ENCODE data around the gene RTN4R. TPM values are rescaled to one million over a fixed set of nuclear protein-coding genes. Genes with fewer than 3 reads are reported as not detected.

RTN4R gene
- total and polyA plus RNA-seq, 9 of the 15 experiments (the other 6 are each of a cell fraction or from before 2014, with no cell fraction given): 0.04 to 2.8 (median 1.4) TPM; not detected in 3

GRCh38 chr22:20243537-20244249, 24.4 kb downstream of the RTN4R start (continued):
- TF ChIP-seq HOXB6 (CRISPR knock-in tag; IDR thresholded peaks at IDR 0.05; ENCODE audit: borderline replicate concordance) (no peak), SNRNP70 (optimal IDR thresholded peaks at IDR 0.05; ENCODE audit: low read depth, low read length) (no peak), ZFP36 (IDR thresholded peaks at IDR 0.05; ENCODE audit: low read depth, low read length, partially characterized antibody) (no peak), ZNF79 (CRISPR knock-in tag; IDR thresholded peaks at IDR 0.05; ENCODE audit: low read depth) (no peak), ADNP (tag; IDR thresholded peaks at IDR 0.05) (no peak), CGGBP1 (CRISPR knock-in tag; IDR thresholded peaks at IDR 0.05) (no peak), ZBTB7A (IDR thresholded peaks at IDR 0.05; ENCODE audit: borderline replicate concordance, control insufficient read depth, low read depth, low read length) (no peak; the same call in 1 of the 2 replicates), HDAC1 (IDR thresholded peaks at IDR 0.05) (no peak), ZNF75A (CRISPR knock-in tag; IDR thresholded peaks at IDR 0.05) (no peak), ETS2 (tag; IDR thresholded peaks at IDR 0.05; ENCODE audit: borderline replicate concordance, poor library complexity, severe bottlenecking) (no peak), ZNF354B (CRISPR knock-in tag; IDR thresholded peaks at IDR 0.05) (no peak), ETV5 (CRISPR knock-in tag; IDR thresholded peaks at IDR 0.05; ENCODE audit: low read depth) (no peak), E2F6 (IDR thresholded peaks at IDR 0.05; ENCODE audit: borderline replicate concordance in 1 of 2, extremely low read depth in 1 of 2, insufficient read depth in 1 of 2, insufficient read length in 1 of 2, low read depth in 1 of 2, low read length in 1 of 2, poor library complexity in 1 of 2, severe bottlenecking in 1 of 2) (peak in 1 of 2 experiments; percentile 22), SIN3B (IDR thresholded peaks at IDR 0.05; ENCODE audit: low read depth) (no peak), ZNF212 (CRISPR knock-in tag; IDR thresholded peaks at IDR 0.05) (0 out of 2 replicates have a peak, but pooled peaks have one; percentile 6), LCOR (CRISPR knock-in tag; IDR thresholded peaks at IDR 0.05) (no peak), CUX1 (CRISPR knock-in tag; IDR thresholded peaks at IDR 0.05) (no peak), RUNX1 (IDR thresholded peaks at IDR 0.05; ENCODE audit: low read depth) (no peak), SMAD2 (IDR thresholded peaks at IDR 0.05; ENCODE audit: low read depth, low read length) (no peak), C11orf30 (IDR thresholded peaks at IDR 0.05; ENCODE audit: low read depth) (no peak), RAD51 (IDR thresholded peaks at IDR 0.05; ENCODE audit: borderline replicate concordance, low read depth) (no peak)

All from K562 (cell line).